Glomerular visceral epithelial cell (primary cell): ENCODE results near the gene ACSF3.
A peak's percentile ranks its signal among the peaks of the same experiment; 100 is the strongest.
"Not testable (repeated sequence)": the region's sequence is repeated elsewhere in the genome, so short reads cannot be mapped to it uniquely, and the experiment has no call there.

ENCODE experiments used
- DNase-seq: peaks from one replicate; pipeline ENCODE4 v3.0.0-alpha.2; 2016; ENCODE audit errors: extremely low spot score

Gene ACSF3

GRCh38 chr16:89161763-89162713 is 68.4 kb downstream of the ACSF3 start:
- no peak for DNase-seq

GRCh38 chr16:89163297-89163696 is 69.6 kb downstream of the ACSF3 start:
- no peak for DNase-seq

GRCh38 chr16:89164436-89164835 is 70.8 kb downstream of the ACSF3 start:
- DNase-seq, result no peak

- DNase-seq, result no peak
These were observed 71.4 kb downstream of the ACSF3 start for GRCh38 chr16:89164847-89165680.

GRCh38 chr16:89165681-89165979 is 72.0 kb downstream of the ACSF3 start:
- not testable (repeated sequence) for DNase-seq

GRCh38 chr16:89166696-89167424 is 73.2 kb downstream of the ACSF3 start:
- no peak for DNase-seq

- DNase-seq, result peak; percentile 61
These were observed 73.8 kb downstream of the ACSF3 start for GRCh38 chr16:89167425-89167941.

- DNase-seq, result no peak
These were observed 74.9 kb downstream of the ACSF3 start for GRCh38 chr16:89168381-89169189.

- no peak for DNase-seq
These were observed 76.1 kb downstream of the ACSF3 start for GRCh38 chr16:89169778-89170177.

- no peak for DNase-seq
These were observed 76.9 kb downstream of the ACSF3 start for GRCh38 chr16:89170346-89171215.

- peak; percentile 86 for DNase-seq
These were observed 77.8 kb downstream of the ACSF3 start, which contains the start of gene CDH15 for GRCh38 chr16:89171216-89172170. Gene CDH15 (plus strand): TSS chr16:89171748. CDS start chr16:89171832, 84 bp downstream.

GRCh38 chr16:89172171-89172527 is 78.5 kb downstream of the ACSF3 start:
- DNase-seq, result no peak

GRCh38 chr16:89172528-89173173 is 79.0 kb downstream of the ACSF3 start:
- DNase-seq, result no peak

GRCh38 chr16:89173174-89173921 is 79.7 kb downstream of the ACSF3 start:
- no peak for DNase-seq

GRCh38 chr16:89174055-89174827 is 80.6 kb downstream of the ACSF3 start:
- no peak for DNase-seq

GRCh38 chr16:89174877-89175276 is 81.2 kb downstream of the ACSF3 start:
- DNase-seq, result no peak
